ENCODE data around the gene TRDMT1.

TRDMT1 gene

GRCh38 chr10:17134737-17135260, 66.7 kb downstream of the TRDMT1 start:
- H3K79me2 ChIP-seq (ENCODE audit: control insufficient read depth, low read length), result no peaks in the 10 kb centered on the region
- TF ChIP-seq EZH2phosphoT487 (IDR thresholded peaks at IDR 0.05; ENCODE audit: borderline replicate concordance, low read length) (no peak), CTCF (IDR thresholded peaks at IDR 0.05; ENCODE audit: low read depth, low read length, poor library complexity, severe bottlenecking) (no peak)
- H3K9me3 ChIP-seq (ENCODE audit: control insufficient read depth, insufficient read depth, low read length), result no peaks in the 10 kb centered on the region
- no peaks in the 10 kb centered on the region for H3K36me3 ChIP-seq (ENCODE audit: control insufficient read depth, low read length)
- H3F3A ChIP-seq (ENCODE audit: control insufficient read depth, insufficient read depth), result no peaks in the 10 kb centered on the region
- H3K9me2 ChIP-seq (replicated peaks; ENCODE audit: control insufficient read depth, low read length), result no peaks in the 10 kb centered on the region
- no peak overlapping the region for H3K27ac ChIP-seq (ENCODE audit: low read depth, low read length)
- H3K4me3 ChIP-seq (ENCODE audit: low read length), result no peak overlapping the region
- no peak overlapping the region for H3K4me2 ChIP-seq (ENCODE audit: low read length)
- H3K4me1 ChIP-seq (ENCODE audit: control insufficient read depth, low read length), result no peaks in the 10 kb centered on the region
- no peaks in the 10 kb centered on the region for H4K20me1 ChIP-seq (ENCODE audit: control insufficient read depth, insufficient read depth, low read depth, low read length)
- H3K27me3 ChIP-seq (ENCODE audit: control insufficient read depth, low read length), result no peaks in the 10 kb centered on the region

GRCh38 chr10:17134282-17134681, 67.2 kb downstream of the TRDMT1 start:
- Histone ChIP-seq H3K27me3 (ENCODE audit: control insufficient read depth, low read length) (no peaks in the 10 kb centered on the region), H3K27ac (ENCODE audit: low read depth, low read length) (no peak overlapping the region), H3K79me2 (ENCODE audit: control insufficient read depth, low read length) (no peaks in the 10 kb centered on the region), H3K9me2 (replicated peaks; ENCODE audit: control insufficient read depth, low read length) (no peaks in the 10 kb centered on the region), H3K9me3 (ENCODE audit: control insufficient read depth, insufficient read depth, low read length) (no peaks in the 10 kb centered on the region), H4K20me1 (ENCODE audit: control insufficient read depth, insufficient read depth, low read depth, low read length) (no peaks in the 10 kb centered on the region), H3K4me1 (ENCODE audit: control insufficient read depth, low read length) (no peaks in the 10 kb centered on the region), H3K36me3 (ENCODE audit: control insufficient read depth, low read length) (no peaks in the 10 kb centered on the region), H3F3A (ENCODE audit: control insufficient read depth, insufficient read depth) (no peaks in the 10 kb centered on the region), H3K4me3 (ENCODE audit: low read length) (no peak overlapping the region), H3K4me2 (ENCODE audit: low read length) (no peak overlapping the region)
- TF ChIP-seq EZH2phosphoT487 (IDR thresholded peaks at IDR 0.05; ENCODE audit: borderline replicate concordance, low read length), result no peak
- TF ChIP-seq CTCF (IDR thresholded peaks at IDR 0.05; ENCODE audit: low read depth, low read length, poor library complexity, severe bottlenecking), result no peak

- Histone ChIP-seq H3F3A (ENCODE audit: control insufficient read depth, insufficient read depth) (no peaks in the 10 kb centered on the region), H3K4me3 (ENCODE audit: low read length) (no peak within 1 kb of the TSS), H3K9me2 (replicated peaks; ENCODE audit: control insufficient read depth, low read length) (no peaks in the 10 kb centered on the region), H3K79me2 (ENCODE audit: control insufficient read depth, low read length) (no peaks in the 10 kb centered on the region), H3K4me1 (ENCODE audit: control insufficient read depth, low read length) (no peaks in the 10 kb centered on the region), H4K20me1 (ENCODE audit: control insufficient read depth, insufficient read depth, low read depth, low read length) (no peaks in the 10 kb centered on the region), H3K27me3 (ENCODE audit: control insufficient read depth, low read length) (no peaks in the 10 kb centered on the region), H3K4me2 (ENCODE audit: low read length) (no peak within 1 kb of the TSS), H3K9me3 (ENCODE audit: control insufficient read depth, insufficient read depth, low read length) (no peaks in the 10 kb centered on the region), H3K36me3 (ENCODE audit: control insufficient read depth, low read length) (no peaks in the 10 kb centered on the region), H3K27ac (ENCODE audit: low read depth, low read length) (no peak within 1 kb of the TSS)
- no peak for TF ChIP-seq CTCF (IDR thresholded peaks at IDR 0.05; ENCODE audit: low read depth, low read length, poor library complexity, severe bottlenecking)
- no peak for TF ChIP-seq EZH2phosphoT487 (IDR thresholded peaks at IDR 0.05; ENCODE audit: borderline replicate concordance, low read length)
These were observed 71.7 kb downstream of the TRDMT1 start, which contains the start of gene CUBN for GRCh38 chr10:17129741-17130140. CUBN (minus strand) TSS chr10:17129811; CDS start chr10:17129765, 46 bp downstream.

Data from DOHH2 (cell line).